SK-N-SH (cell line): ENCODE results near the gene DERL2. TPM values are rescaled to one million over a fixed set of nuclear protein-coding genes. Genes with fewer than 3 reads are reported as not detected.

Experiments
- CTCF ChIA-PET: fragments of 300-600, 350-600 bp; formaldehyde crosslinking; extraction: SDS; loops from one replicate; lab custom pipeline; 2021; lab: Yijun Ruan, JAX
- POLR2A ChIA-PET: fragments of 350-600 bp; sonication (Branson Sonifier 250); formaldehyde crosslinking; extraction: SDS; loops from one replicate; lab custom pipeline; 2020; ENCODE audit warnings: antibody characterized with exemption, inconsistent platforms; lab: Yijun Ruan, JAX
- DNase-seq: peaks from one replicate; pipeline ENCODE4 v3.0.0; 2012
- H2AFZ ChIP-seq: fragments of 200-600 bp; sonication (generic); 2 replicates; pipeline ENCODE4 v1.8.1; 2016; ENCODE audit warnings: antibody characterized with exemption, mild to moderate bottlenecking, low read depth
- H3F3A ChIP-seq: fragments of 200-600 bp; sonication (generic); replicated peaks from 2 replicates; pipeline ENCODE3; 2016; ENCODE audit warnings: antibody characterized with exemption, mild to moderate bottlenecking; ENCODE audit not compliant: insufficient read depth
- H3K27ac ChIP-seq, 2 experiments: fragments of 200-500 bp in 1 of 2; fragments of 200-600 bp in 1 of 2; sonication (Bioruptor generic) in 1 of 2; sonication (generic), shearing (Covaris generic) in 1 of 2; 2 replicates each; pipeline versions ENCODE4 v1.5.1 to v1.6.1; 2014 to 2016; ENCODE audit warnings: low read depth in 2 of 2, inconsistent platforms in 1 of 2, low read length in 1 of 2, mild to moderate bottlenecking in 1 of 2, mixed read lengths in 1 of 2
- H3K27me3 ChIP-seq: fragments of 200-600 bp; sonication (generic), shearing (Covaris generic); 2 replicates; pipeline ENCODE4 v1.6.1; 2016; ENCODE audit warnings: mixed run types; ENCODE audit not compliant: insufficient read depth
- H3K36me3 ChIP-seq, 2 experiments: fragments of 200-500 bp in 1 of 2; fragments of 200-600 bp in 1 of 2; sonication (Bioruptor generic) in 1 of 2; sonication (generic) in 1 of 2; replicated peaks in 1 of 2; 2 replicates each; pipeline versions ENCODE3 to v1.5.1; 2014 to 2016; ENCODE audit warnings: low read length in 1 of 2, mild to moderate bottlenecking in 1 of 2; ENCODE audit not compliant: insufficient read depth in 2 of 2, control insufficient read depth in 1 of 2
- H3K4me1 ChIP-seq, 2 experiments: fragments of 200-500 bp in 1 of 2; fragments of 200-600 bp in 1 of 2; sonication (Bioruptor generic) in 1 of 2; sonication (generic), shearing (Covaris generic) in 1 of 2; 2 replicates each; pipeline versions ENCODE4 v1.5.1 to v1.6.1; 2014 to 2016; ENCODE audit warnings: low read depth in 1 of 2, low read length in 1 of 2, mixed run types in 1 of 2; ENCODE audit not compliant: insufficient read depth in 2 of 2, control insufficient read depth in 1 of 2
- H3K4me2 ChIP-seq: fragments of 200-600 bp; sonication (generic), shearing (Covaris generic); 2 replicates; pipeline ENCODE4 v1.6.1; 2017; ENCODE audit warnings: mixed run types
- H3K4me3 ChIP-seq, 2 experiments: fragments of 200-500 bp in 1 of 2; fragments of 200-600 bp in 1 of 2; sonication (Bioruptor generic) in 1 of 2; sonication (generic), shearing (Covaris generic) in 1 of 2; 2 replicates each; pipeline versions ENCODE4 v1.5.1 to v1.8.1; 2014 to 2016; ENCODE audit warnings: low read depth in 2 of 2, inconsistent platforms in 1 of 2, low read length in 1 of 2, mild to moderate bottlenecking in 1 of 2, mixed read lengths in 1 of 2, moderate library complexity in 1 of 2
- H3K79me2 ChIP-seq: fragments of 200-600 bp; sonication (generic); 2 replicates; pipeline ENCODE4 v1.8.1; 2017; ENCODE audit warnings: mild to moderate bottlenecking; ENCODE audit not compliant: insufficient read depth
- H3K9ac ChIP-seq: fragments of 200-600 bp; sonication (generic); 2 replicates; pipeline ENCODE4 v1.6.1; 2017; ENCODE audit warnings: mixed run types
- H3K9me2 ChIP-seq: fragments of 200-600 bp; sonication (generic); 2 replicates; pipeline ENCODE4 v1.6.1; 2017; ENCODE audit warnings: mixed run types
- H3K9me3 ChIP-seq: fragments of 200-600 bp; sonication (generic); 2 replicates; pipeline ENCODE4 v1.6.1; 2017; ENCODE audit warnings: mixed run types, mild to moderate bottlenecking, moderate library complexity
- H4K20me1 ChIP-seq: fragments of 200-600 bp; sonication (generic); 2 replicates; pipeline ENCODE4 v1.6.1; 2017; ENCODE audit warnings: mild to moderate bottlenecking, mixed run types; ENCODE audit not compliant: insufficient read depth
- CHD2 ChIP-seq: fragments of 150-350 bp; IDR thresholded peaks from 2 replicates; pipeline ENCODE4 v1.6.1; 2018; ENCODE audit warnings: low read length; ENCODE audit not compliant: partially characterized antibody
- EP300 ChIP-seq, 2 experiments: IDR thresholded peaks; 2 replicates each; pipeline versions ENCODE4 v1.4.0 to v1.6.1; 2012; ENCODE audit warnings: borderline replicate concordance in 1 of 2, low read depth in 1 of 2, low read length in 1 of 2
- EZH2phosphoT487 ChIP-seq: fragments of 200-600 bp; sonication (generic); IDR thresholded peaks from 2 replicates; pipeline ENCODE4 v1.6.1; 2017; ENCODE audit warnings: low read depth, mixed run types, mild to moderate bottlenecking, antibody characterized with exemption, moderate library complexity, borderline replicate concordance
- FOSL2 ChIP-seq: IDR thresholded peaks from 2 replicates; pipeline ENCODE4 v1.4.0; 2012; ENCODE audit warnings: low read depth, mild to moderate bottlenecking, moderate library complexity, borderline replicate concordance
- JUND ChIP-seq: IDR thresholded peaks from 2 replicates; pipeline ENCODE4 v1.4.0; 2012
- MEF2A ChIP-seq: IDR thresholded peaks from 2 replicates; pipeline ENCODE4 v1.4.0; 2012; ENCODE audit warnings: low read depth, borderline replicate concordance
- MXI1 ChIP-seq: IDR thresholded peaks from 2 replicates; pipeline ENCODE4 v1.6.1; 2012; ENCODE audit warnings: mild to moderate bottlenecking, low read depth, low read length, improper control_type of control experiment
- NFIC ChIP-seq: IDR thresholded peaks from 2 replicates; pipeline ENCODE4 v1.4.0; 2012; ENCODE audit warnings: borderline replicate concordance
- NRF1 ChIP-seq: IDR thresholded peaks from 2 replicates; pipeline ENCODE4 v1.6.1; 2012; ENCODE audit warnings: low read depth, mild to moderate bottlenecking, low read length
- RAD21 ChIP-seq: IDR thresholded peaks from 2 replicates; pipeline ENCODE4 v1.6.1; 2012; ENCODE audit warnings: mild to moderate bottlenecking, low read length
- RCOR1 ChIP-seq: fragments of 150-350 bp; IDR thresholded peaks from 2 replicates; pipeline ENCODE4 v1.6.1; 2017; ENCODE audit warnings: antibody characterized with exemption, low read length
- RFX5 ChIP-seq: IDR thresholded peaks from 2 replicates; pipeline ENCODE4 v1.6.1; 2012; ENCODE audit warnings: mild to moderate bottlenecking, improper control_type of control experiment, low read length
- RXRA ChIP-seq: IDR thresholded peaks from 2 replicates; pipeline ENCODE4 v1.4.0; 2012; ENCODE audit warnings: low read depth, mild to moderate bottlenecking, borderline replicate concordance
- SIN3A ChIP-seq: IDR thresholded peaks from 2 replicates; pipeline ENCODE4 v1.6.1; 2012; ENCODE audit warnings: low read depth, mild to moderate bottlenecking, low read length, moderate library complexity, borderline replicate concordance
- TAF1 ChIP-seq: IDR thresholded peaks from 2 replicates; pipeline ENCODE4 v1.6.1; 2012; ENCODE audit warnings: low read depth, mild to moderate bottlenecking, low read length, moderate library complexity, borderline replicate concordance
- TEAD4 ChIP-seq: IDR thresholded peaks from 2 replicates; pipeline ENCODE4 v1.4.0; 2012; ENCODE audit warnings: mild to moderate bottlenecking, borderline replicate concordance; ENCODE audit not compliant: insufficient read depth
- YY1 ChIP-seq: IDR thresholded peaks from 2 replicates; pipeline ENCODE4 v1.4.0; 2012; ENCODE audit warnings: low read depth, mild to moderate bottlenecking
- WGBS: methylation state at CpG from one replicate; pipeline ENCODE4 v1.1.6; 2017; ENCODE audit warnings: low lambda C conversion rate; 5-methylcytosine and 5-hydroxymethylcytosine counted together
- polyA plus RNA-seq, 3 experiments: library from polyadenylated mRNA; depleted of rRNA; stranded (reverse); fragments of >200 nt; gene quantifications; 2 replicates each; pipeline ENCODE4 v1.2.3, GENCODE V29; 2012
- TF ChIP-seq, protein P1 (sequence below): fragments of 150-350 bp; IDR thresholded peaks from 2 replicates; pipeline ENCODE4 v1.6.1; 2017; ENCODE audit warnings: antibody characterized with exemption, low read length, low read depth, borderline replicate concordance
- TF ChIP-seq, protein P2 (sequence below): fragments of 150-350 bp; IDR thresholded peaks from 2 replicates; pipeline ENCODE4 v1.6.1; 2016; ENCODE audit warnings: mild to moderate bottlenecking, low read depth, low read length
- TF ChIP-seq, protein P3 (sequence below): IDR thresholded peaks from 2 replicates; pipeline ENCODE4 v1.4.0; 2012; ENCODE audit warnings: low read depth
- TF ChIP-seq, protein P4 (sequence below): fragments of 200-600 bp; sonication (generic); IDR thresholded peaks from 2 replicates; pipeline ENCODE4 v1.6.1; 2017; ENCODE audit warnings: antibody characterized with exemption, mild to moderate bottlenecking, moderate library complexity
- TF ChIP-seq, protein P5 (sequence below): IDR thresholded peaks from 2 replicates; pipeline ENCODE4 v1.4.0; 2012; ENCODE audit warnings: low read depth, borderline replicate concordance

Gene DERL2
- 42.5 and 58.8 TPM in 2 replicates for polyA plus RNA-seq (2012; rRNA removed)
- 50.2 and 50.8 TPM in 2 replicates for polyA plus RNA-seq (2012; cell fraction: cytosol; rRNA removed)
- 55.5 and 70.0 TPM in 2 replicates for polyA plus RNA-seq (2012; cell fraction: nucleus; rRNA removed)

DNA sequence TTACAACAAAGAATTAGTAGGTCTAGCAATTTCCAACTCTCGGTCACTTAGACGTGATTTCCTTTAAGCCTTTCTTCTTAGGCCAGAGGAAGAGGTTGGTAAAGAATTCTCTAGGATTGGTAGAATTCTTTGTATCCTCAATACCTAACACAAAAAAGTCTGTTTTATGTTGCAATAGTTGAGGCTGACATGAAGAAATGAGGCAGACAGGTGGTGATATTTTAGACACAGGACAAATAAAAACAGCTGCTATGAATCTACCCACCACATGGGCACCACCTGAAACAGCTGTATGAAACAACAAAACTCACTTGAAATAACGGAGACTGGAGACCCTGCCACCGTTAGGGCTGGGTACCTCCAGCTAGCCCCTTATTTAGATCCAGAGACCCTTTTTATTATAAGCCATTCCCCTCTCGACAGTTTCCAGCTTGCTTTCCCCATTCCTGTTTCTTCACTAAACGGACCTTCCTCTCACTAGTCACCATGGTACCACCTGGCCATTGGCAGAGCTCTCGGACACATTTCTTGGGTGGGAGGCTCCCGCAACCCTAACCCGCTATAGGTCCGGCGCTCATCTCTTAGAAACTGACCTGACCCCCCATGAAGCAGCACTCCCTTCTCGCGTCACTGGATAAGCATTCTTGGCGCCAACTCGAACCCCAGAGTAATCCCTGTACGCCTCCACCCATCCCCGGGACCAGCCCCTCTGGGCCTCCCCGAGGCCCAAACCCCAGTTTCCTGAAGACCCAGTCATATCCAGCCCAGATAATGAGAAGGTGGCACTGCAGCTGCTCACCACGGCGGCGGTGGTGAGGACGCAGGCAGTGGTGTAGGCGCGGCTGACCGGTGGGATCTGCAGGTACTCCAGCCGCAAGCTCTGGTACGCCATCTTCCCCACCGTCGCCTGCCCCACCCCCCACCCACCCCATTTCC, at the start of gene DERL2:
Gene DERL2 (minus strand): TSS at position 909 of the 936 bp plus-strand sequence. CDS start 17 bp downstream, at position 892.
- peak within 1 kb of the TSS; percentile 79 for H2AFZ ChIP-seq
- WGBS: 10% methylated on average over 21 of the region's 29 CpGs
- peaks cover 9% of the 10 kb centered on the region for H3F3A ChIP-seq
- peak within 1 kb of the TSS; percentile 97 for H3K9ac ChIP-seq
- H3K79me2 ChIP-seq: peaks cover 85% of the 10 kb centered on the region
- H4K20me1 ChIP-seq: no peaks in the 10 kb centered on the region
- H3K4me1 ChIP-seq: peaks cover 15 to 16% of the 10 kb centered on the region in 2 experiments; a peak in 3 of 4 replicates
- ChIA-PET POLR2A (interaction anchor here (1.4 to 5.5 kb wide), 7 partner anchors 10 to 66 kb away, joined by 4 to 46 read pairs (median 8); partner anchors contain the start of genes DHX33, NUP88 and RPAIN), CTCF (interaction anchor here (0.7 to 2.1 kb wide), 7 partner anchors 11 to 46 kb away, joined by 3 to 20 read pairs (median 4); partner anchors contain the start of genes C1QBP and DHX33)
- peak within 1 kb of the TSS; percentile 85 for H3K4me2 ChIP-seq
- no peaks in the 10 kb centered on the region for H3K9me2 ChIP-seq
- H3K36me3 ChIP-seq: peaks cover 60 to 61% of the 10 kb centered on the region in 2 experiments
- DNase-seq: no peak
- no peaks in the 10 kb centered on the region for H3K9me3 ChIP-seq
- peak within 1 kb of the TSS; percentile 93 to 99 for H3K4me3 ChIP-seq
- no peaks in the 10 kb centered on the region for H3K27me3 ChIP-seq
- peak within 1 kb of the TSS; percentile 98 for H3K27ac ChIP-seq
- no peak for TF ChIP-seq SIN3A
- TF ChIP-seq FOSL2: no peak
- 0 out of 2 replicates have a peak, but pooled peaks have one; percentile 7 for TF ChIP-seq MXI1
- TF ChIP-seq YY1: peak; percentile 79
- TF ChIP-seq MEF2A: no peak
- TF ChIP-seq, protein P1, sequence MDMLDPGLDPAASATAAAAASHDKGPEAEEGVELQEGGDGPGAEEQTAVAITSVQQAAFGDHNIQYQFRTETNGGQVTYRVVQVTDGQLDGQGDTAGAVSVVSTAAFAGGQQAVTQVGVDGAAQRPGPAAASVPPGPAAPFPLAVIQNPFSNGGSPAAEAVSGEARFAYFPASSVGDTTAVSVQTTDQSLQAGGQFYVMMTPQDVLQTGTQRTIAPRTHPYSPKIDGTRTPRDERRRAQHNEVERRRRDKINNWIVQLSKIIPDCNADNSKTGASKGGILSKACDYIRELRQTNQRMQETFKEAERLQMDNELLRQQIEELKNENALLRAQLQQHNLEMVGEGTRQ: no peak
- TF ChIP-seq CHD2: no peak
- TF ChIP-seq, protein P2, sequence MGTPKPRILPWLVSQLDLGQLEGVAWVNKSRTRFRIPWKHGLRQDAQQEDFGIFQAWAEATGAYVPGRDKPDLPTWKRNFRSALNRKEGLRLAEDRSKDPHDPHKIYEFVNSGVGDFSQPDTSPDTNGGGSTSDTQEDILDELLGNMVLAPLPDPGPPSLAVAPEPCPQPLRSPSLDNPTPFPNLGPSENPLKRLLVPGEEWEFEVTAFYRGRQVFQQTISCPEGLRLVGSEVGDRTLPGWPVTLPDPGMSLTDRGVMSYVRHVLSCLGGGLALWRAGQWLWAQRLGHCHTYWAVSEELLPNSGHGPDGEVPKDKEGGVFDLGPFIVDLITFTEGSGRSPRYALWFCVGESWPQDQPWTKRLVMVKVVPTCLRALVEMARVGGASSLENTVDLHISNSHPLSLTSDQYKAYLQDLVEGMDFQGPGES: no peak
- TF ChIP-seq, protein P3, sequence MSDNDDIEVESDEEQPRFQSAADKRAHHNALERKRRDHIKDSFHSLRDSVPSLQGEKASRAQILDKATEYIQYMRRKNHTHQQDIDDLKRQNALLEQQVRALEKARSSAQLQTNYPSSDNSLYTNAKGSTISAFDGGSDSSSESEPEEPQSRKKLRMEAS: no peak
- TF ChIP-seq NRF1: no peak
- no peak for TF ChIP-seq EP300 (IDR thresholded peaks at IDR 0.05; ENCODE audit: borderline replicate concordance in 1 of 2, low read depth in 1 of 2, low read length in 1 of 2)
- TF ChIP-seq TEAD4: no peak
- peak; percentile 69 for TF ChIP-seq TAF1
- no peak for TF ChIP-seq JUND
- TF ChIP-seq, protein P4, sequence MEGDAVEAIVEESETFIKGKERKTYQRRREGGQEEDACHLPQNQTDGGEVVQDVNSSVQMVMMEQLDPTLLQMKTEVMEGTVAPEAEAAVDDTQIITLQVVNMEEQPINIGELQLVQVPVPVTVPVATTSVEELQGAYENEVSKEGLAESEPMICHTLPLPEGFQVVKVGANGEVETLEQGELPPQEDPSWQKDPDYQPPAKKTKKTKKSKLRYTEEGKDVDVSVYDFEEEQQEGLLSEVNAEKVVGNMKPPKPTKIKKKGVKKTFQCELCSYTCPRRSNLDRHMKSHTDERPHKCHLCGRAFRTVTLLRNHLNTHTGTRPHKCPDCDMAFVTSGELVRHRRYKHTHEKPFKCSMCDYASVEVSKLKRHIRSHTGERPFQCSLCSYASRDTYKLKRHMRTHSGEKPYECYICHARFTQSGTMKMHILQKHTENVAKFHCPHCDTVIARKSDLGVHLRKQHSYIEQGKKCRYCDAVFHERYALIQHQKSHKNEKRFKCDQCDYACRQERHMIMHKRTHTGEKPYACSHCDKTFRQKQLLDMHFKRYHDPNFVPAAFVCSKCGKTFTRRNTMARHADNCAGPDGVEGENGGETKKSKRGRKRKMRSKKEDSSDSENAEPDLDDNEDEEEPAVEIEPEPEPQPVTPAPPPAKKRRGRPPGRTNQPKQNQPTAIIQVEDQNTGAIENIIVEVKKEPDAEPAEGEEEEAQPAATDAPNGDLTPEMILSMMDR: no peak
- TF ChIP-seq EZH2phosphoT487: no peak
- TF ChIP-seq RXRA: no peak
- no peak for TF ChIP-seq RAD21
- TF ChIP-seq NFIC: no peak
- TF ChIP-seq, protein P5, sequence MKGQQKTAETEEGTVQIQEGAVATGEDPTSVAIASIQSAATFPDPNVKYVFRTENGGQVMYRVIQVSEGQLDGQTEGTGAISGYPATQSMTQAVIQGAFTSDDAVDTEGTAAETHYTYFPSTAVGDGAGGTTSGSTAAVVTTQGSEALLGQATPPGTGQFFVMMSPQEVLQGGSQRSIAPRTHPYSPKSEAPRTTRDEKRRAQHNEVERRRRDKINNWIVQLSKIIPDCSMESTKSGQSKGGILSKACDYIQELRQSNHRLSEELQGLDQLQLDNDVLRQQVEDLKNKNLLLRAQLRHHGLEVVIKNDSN: no peak
- TF ChIP-seq RCOR1: no peak
- no peak for TF ChIP-seq RFX5
